HS-27A (cell line): Measurements from ENCODE around the gene AGBL4.

Source experiments
- DNase-seq: peaks from one replicate; pipeline ENCODE4 v3.0.0-alpha.2; 2012; ENCODE audit warnings: low read depth, missing footprints

Gene AGBL4

DNA sequence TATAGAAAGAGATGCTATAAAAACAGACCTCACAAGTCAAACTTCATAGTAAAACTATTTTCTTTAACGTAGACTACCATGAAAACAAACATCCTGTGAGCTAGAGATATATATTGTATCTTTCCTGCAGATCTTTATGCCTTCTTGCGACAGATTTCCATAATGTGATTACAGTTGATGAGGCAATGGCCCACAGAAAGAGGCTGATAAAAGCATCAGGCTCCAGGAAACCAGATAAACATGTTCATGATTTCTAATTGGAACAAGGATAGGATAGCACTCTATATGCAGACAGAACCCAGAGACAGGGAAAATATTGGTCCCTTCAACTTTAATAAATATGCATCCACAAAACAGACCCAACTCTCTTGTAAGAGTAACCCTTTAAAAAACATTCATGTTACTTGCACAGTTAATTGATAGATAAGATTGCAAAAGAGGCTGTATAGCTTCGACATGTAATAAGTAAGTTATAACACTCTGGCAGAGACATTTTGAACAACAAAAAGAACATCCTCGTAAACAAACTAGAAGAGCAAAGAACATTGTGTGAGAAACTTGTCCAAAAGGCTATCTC lies 329.4 kb downstream of the AGBL4 start:
- DNase-seq = no peak

DNA sequence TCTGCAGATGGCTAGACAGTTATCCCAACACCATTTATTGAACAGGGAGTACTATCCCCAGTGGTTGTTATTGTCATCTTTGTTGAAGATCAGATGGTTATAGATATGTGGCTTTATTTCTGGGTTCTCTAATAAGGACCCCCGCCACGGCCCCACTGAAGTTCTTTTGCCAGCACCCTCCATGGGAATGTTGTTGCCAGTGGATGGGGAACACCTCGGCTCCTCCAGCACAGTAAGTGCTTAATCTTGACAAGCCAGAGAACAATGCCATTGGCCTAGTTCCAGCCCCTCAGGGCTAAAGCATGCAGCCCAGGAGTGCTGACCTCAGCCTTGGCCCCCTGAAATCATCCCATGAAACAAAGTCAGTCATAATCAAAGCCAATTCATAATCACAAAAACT lies 337.6 kb downstream of the AGBL4 start:
- DNase-seq = no peak

DNA sequence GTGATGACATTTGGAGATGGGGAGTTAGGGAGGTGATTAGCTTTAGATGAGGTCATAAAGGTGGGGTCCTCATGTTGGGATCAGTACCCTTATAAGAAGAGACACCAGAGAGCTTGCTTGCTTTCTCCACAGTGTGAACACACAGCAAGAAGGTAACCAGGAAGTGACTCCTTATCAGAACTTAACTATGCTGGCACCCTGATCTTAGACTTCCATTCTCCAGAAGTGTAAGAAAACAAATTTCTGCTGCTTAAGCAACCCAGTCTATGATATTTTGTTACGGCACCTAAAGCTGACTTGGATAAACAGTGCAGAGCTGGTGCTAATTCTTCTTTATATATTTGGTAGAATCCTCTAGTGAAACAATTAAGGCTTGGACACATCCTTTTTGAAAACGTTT lies 346.0 kb downstream of the AGBL4 start:
- no peak for DNase-seq

DNA sequence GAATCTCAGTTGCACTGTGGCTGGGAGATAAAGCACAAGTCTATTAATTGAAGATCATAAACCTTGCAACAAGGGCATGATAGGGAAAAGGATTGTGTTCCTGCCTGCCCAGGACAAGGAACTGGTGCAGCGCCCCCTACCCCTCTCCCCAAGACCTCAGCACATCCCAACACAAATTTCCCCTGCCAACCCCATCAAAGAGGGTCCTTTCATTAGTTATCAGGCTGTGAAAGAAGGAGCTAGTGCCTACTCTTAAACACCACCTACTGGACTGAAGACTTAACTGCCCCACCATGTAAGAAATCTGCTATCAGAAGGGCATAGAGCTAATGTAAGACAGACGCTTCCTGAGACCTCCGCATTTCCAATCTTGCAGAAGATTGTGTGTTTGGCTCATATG lies 372.6 kb downstream of the AGBL4 start:
- DNase-seq = no peak

DNA sequence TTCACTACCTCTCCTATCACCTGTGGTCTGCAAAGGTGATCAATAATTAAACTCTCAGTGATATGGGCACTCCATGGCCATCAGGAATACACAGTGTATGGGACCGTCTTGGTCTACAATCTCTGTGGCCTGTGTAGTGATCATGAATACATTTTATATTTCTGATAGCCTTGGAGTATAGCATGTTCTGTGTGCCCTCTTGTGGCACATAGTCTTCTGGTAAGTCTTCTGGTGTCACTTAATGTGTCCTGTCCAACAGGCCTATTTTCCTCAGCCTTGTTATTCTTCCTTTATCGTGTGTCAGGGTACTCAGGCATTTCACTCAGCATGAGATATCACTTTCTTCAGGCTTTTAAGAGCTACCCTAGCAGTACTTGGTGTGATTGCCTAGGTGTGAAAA lies 393.6 kb downstream of the AGBL4 start:
- DNase-seq = no peak

DNA sequence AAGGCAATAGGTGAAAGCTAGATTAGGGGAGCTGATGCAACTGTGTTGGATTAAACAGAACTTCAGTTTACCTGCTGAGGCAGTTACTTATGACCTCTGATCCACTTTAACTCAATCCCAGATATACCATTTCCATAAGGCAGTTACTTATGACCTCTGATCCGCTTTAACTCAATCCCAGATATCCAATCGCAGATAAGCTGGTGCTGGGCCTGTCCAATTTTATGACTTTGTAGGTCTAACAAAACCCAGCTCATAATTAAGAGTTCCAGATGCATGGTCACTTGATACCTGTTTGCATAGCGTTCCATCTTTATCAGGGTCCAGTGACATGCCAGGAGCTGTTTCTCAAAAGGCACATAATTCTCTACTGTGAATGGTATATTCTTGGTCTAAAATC lies 396.0 kb downstream of the AGBL4 start:
- no peak for DNase-seq

DNA sequence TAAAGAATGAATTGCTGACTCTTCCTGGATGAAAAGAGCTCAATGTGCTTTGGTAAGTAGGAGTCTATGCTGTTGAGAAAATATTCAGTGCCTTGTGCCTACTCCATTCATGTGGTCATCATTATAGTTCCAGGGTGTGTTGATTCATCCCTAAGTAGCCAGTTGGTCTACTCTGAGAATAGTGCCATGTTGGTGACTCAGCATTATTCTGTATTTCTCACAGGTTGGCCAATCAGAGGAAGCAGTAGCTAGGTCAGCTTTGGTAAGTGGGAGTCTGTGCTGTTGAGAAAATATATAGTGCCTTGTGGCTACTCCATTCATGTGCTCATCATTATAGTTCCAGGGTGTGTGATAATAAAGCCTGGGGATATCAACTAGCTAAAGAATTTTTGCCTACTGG lies 397.3 kb downstream of the AGBL4 start:
- no peak for DNase-seq

DNA sequence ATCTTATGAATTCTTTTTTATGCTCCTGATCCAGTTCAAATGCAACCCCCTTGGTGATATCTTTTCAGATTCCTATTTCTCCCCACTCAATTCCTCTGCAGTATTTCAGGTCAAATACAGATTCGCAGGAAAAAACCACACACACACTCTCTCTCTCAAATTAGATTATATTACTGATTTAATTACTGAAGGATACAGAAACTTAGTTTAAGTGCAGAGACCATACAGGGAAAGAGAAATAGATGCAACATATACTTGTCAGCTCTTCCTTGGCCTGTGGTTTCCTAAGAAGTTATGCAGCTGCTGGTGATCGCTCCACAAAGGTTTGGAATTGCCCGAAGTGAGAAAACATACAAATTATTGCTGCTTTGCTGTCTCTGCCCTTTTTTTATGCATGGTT lies 400.9 kb downstream of the AGBL4 start:
- no peak for DNase-seq

DNA sequence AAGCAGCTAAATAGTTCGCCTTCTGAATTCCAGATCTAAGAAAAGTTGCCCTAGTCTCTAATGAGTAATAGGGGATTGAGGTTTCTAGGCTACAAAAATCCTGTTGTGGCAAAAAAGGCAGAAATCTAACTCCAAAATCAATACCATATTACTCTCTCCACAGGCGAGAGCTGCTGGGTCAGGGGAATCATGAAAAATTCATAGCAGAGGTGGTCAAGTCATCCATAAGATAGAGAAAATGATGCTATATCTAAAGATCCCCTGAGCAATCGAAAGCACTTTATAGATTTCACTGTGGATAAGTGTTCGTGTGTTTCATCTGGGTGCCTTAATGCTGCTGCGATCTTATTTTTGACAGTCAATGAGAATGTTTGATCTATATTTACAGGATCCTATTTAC lies 417.7 kb downstream of the AGBL4 start:
- DNase-seq = no peak

DNA sequence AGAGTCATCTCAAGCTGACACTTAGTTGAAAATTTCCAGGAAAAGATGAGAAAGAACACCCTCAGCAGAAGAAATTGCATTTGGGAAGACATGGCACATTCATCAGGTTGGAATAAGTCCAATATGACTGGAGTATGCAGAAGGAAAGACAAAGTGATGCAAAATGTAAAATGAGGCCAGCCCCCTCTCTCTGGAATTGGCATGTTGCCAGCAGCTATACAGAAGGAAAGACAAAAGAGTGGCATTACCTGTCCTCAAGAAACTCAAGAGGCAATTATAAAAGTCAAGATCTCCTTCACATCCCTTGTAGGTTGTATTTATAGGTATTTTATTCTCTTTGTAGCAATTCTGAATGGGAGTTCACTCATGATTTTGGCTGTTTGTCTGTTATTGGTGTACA lies 426.3 kb downstream of the AGBL4 start:
- no peak for DNase-seq

DNA sequence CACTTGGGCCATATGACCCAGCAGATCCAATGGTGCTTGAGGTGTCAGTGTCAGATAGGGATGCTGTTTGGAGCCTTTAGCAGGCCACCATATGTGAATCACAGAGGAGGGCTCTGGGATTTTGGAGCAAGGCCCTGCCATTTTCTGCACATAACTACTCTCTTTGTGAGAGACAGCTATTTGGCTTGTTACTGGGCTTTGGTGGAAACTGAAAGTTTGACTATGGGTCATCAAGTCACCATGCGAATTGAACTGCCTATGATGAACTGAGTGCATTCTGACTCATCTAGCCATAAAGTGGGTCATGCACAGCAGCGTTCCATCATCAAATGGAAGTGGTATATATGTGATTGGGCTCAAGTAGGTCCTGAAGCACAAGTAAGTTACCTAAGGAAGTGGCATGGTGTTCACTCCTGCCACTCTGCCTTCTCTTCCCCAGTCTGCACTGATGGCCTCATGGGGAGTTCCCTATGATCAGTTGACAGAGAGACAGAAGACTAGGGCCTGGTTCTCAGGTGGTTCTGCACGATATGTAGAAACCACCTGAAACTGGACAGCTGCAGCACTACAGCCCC lies 447.3 kb downstream of the AGBL4 start:
- no peak for DNase-seq

DNA sequence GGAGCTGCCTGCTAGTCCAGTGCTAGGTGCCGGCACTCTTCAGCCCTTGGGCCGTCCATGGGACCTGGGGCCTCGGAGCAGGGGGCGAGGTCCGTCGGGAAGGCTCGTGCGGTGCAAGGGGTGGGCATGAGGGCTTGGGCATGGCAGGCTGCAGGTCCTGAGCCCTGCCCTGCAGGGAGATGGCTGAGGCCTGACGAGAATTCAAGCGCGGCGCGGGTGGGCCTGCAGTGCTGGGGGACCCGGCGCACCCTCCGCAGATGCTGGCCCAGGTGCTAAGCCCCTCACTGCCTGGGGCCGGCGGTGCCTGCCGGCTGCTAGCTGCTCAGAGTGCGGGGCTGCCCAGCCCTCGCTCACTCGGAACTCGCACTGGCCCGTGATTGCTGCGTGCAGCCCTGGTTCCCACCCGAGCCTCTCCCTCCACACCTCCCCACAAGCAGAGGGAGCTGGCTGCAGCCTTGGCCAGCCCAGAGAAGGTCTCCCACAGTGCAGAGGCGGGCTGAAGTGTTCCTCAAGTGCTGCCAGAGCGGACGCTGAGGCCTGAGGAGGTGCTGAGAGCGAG lies 467.0 kb downstream of the AGBL4 start:
- no peak for DNase-seq

DNA sequence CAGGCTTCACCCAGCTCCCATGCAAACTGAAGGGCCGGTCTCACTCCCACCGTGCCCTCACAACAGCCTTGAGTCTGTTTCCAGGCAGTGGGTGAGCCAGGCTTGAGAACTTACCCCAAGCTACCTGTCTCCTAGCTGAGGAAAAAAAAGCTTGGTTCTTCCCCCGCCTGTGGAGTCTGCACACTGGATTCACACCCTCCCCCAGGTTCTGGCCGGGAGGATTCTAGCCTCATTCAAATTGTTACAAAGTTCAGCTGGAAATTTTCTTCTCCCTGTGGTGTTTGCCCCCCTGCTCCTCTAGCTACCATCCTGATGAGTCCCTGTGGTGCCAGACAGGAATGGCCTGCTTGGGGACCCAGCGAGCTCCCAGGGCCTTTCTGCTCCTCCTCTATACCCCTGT lies 471.7 kb downstream of the AGBL4 start:
- DNase-seq = no peak

DNA sequence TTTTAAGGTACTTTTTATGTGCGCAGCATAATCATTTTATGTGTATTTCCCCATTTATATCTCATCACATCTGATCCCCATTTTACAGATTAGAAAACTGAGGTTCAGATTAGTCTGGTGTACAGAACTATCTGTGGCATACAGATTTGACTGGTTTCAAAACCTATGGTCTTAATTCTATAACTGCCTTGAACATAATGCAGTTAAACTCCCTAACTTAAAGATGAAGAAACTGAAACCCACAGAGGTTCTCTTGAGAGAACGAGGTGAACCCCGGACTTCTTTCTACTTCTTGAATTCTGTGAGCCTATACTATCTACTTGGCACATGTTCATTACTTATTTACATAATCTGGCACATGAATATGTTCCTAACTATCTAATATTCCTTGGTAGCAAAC lies 479.1 kb downstream of the AGBL4 start:
- DNase-seq = no peak

DNA sequence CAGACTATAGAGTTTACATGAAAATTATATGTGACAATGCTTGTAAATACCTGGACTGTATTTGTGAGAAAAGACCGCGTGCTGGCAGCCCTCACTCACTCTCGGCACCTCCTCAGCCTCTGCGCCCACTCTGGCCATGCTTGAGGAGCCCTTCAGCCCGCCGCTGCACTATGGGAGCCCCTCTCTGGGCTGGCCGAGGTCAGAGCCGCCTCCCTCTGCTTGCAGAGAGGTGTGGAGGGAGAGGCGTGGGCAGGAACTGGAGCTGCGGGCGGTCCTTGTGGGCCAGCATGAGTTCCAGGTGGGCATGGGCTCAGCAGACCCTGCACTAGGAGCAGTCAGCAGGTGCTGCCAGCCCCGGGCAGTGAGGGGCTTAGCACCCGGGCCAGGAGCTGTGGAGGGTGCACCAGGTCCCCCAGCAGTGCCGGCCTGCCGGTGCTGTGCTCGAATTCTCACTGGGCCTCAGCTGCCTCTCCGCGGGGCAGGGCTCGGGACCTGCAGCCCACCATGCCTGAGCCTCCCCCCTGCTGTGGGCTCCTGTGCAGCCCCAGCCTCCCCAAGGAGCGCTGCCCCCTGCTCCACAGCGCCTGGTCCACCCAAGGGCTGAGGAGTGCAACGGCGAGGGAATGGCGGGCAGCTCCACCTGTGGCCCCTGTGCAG lies 482.5 kb downstream of the AGBL4 start:
- no peak for DNase-seq

DNA sequence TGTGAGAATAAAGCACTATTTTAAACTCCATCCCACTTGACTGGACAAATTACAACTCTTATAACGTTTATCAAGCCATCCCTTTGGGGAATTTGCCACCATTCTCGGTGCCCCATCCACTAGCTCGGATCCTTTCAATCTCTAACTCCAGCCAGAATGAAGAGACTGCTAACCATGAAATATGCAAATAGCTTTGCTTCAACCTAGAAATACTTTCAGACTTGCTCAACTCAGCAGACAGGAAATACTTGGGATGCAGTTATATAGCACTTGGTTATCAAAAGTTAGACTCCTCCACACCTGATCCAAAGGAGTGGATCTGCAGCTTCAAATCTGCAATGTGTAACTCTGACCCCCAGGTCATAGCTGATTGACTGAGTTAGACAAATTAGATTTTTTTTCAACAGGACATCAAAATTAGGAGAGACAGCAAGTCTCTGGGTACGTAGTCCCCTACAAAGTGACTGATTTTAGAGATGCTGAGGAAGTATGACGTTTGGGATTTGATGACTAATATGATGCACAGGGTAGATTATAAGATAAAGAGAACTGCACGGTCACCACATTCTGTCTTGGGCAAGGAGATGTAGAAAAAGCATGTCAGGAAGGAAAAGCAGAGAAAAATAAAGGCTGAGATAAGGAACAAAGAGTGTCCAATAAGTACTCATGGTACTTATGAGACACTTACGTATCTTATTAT lies 496.0 kb downstream of the AGBL4 start:
- DNase-seq = no peak

DNA sequence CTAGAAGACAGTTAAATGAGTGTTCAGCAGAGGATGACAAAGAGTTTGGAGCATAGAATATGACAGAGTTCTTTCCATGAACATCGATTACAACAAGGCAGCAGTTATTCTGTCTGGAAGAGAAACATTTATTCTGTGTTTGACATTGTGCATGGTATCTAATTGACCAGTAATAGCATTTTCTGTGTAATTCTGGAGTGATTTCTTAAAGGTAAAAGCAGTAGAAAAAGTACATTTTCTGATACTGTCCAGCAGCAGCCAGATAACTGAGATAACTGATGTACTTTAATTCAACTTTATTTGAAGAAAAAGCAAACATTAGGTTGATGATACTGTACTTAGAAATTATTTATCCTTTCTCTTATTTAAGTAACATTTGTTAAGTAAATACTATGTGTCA lies 497.1 kb downstream of the AGBL4 start:
- no peak for DNase-seq

DNA sequence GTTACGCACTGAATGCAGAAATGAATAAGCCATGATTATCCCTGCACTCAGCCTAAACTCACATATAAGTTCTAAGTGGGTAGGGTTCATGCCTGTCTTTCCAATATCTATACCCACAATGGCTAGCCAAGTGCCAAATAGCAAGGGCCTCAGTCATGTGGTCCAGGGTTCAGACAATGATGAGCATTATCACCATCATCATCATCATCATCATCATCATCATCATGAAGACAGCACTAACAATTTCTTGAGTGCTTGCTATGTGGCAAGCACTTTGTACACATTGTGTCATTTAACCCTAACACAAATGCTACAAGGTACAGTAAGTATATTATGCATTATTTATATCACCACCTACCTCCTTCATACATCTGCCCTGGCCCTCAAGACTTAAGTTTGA lies 500.0 kb downstream of the AGBL4 start:
- DNase-seq = no peak

DNA sequence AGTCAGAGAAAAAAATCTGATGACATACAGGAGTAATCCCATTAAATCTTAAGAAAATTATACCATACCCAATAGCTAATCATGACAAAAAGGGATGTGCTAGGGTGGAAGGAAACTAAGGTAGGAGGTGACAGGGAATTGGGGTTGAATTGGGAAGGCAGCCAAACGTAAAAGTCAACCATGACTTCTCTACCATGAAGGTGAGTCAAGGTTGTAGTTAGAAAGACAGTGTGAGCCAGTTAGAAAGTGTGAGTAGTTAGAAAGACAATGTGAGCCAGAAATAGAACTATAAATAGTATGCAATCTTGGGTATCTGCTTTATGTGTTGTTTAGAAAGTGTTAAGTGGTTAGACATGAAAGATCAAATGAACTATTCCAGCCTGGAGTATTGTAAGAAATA lies 556.8 kb downstream of the AGBL4 start:
- no peak for DNase-seq

DNA sequence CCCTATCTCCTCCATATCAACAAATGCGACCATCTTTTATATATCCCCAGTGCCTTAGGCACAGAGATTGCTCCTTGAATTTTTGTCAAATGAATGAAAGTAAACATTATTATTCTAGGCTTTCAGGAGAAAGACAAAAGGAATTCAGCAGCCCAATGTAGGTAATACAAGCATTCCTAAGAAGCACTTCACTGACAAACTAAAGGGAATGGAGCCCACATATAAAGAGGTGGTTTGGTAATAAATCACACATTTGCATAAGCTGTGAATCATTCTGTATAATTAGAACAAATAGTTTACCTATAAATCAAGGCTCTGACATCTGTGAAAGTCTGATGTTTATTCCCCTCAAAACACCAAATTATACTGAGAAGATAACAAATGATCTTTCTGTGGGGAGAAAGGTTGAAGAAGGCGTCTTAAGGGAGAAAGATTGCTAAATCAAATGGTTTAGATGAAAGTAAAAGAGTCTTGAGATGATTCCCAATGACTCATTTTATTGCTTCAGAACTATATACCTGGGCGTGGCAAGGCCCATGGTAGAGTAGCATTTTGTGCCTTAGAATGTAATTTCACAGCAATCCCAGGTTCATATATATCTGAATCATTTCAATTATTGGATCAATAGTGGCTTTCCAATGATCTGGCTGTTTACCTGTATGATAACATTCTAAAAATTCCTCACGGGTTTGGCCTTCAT lies 558.1 kb downstream of the AGBL4 start:
- no peak for DNase-seq

DNA sequence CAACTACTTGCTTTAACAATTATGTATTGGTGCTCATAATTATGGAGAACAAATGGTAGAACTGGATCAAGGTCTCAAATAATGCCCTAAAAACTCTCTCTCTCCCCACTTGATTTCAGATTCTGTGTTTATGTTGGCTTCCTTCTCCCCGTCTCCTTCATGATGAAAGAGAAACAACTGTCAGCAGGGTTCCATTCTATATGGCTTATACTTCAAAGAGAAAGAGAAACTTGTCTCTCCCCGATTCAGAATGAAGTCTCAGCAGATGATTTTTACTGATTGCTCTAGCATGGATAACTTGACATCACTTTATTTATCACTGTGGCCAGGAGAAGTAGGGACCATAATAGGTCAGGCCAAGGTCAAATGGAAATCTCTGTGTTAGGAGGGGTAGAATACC lies 575.6 kb downstream of the AGBL4 start:
- DNase-seq = no peak

DNA sequence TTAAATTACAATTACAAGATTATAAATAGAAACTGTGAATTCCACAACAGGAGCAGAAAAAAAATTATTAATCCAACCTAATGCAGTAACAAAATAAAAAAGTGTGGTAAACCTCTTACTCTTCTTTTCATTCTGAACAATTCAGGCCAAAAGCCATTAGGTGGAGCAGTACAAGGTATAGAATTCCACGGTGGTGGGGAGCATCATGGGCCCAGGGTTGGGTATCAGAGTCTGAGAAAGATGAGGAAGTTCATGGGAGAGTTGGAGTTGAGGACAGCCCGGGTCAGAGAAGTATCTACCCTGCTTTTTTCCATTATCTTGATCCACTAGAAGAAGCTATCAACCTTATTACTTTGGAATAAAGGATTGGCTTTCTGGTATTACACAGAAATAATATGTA lies 586.9 kb downstream of the AGBL4 start:
- DNase-seq = no peak

DNA sequence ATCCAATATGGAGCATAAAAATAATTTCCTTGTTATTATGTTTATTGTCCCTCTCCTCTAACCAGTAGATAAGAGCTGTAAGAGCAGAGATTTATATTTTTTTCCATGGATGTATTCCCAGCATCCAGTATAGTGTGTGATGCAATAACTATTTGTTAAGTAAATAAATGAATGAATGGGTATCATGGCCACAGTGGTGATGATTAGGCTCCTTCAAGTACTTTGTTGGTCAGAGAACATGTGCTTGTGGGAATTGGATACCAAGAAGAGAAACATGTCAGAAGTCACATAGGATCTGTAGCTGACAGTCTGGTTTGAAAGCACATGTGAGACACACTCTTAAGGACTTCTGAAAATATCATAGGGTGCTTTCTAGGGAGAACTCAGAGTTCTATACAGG lies 588.5 kb downstream of the AGBL4 start:
- no peak for DNase-seq
